Measurements from ENCODE around the gene USP19. TPM values are rescaled to one million over a fixed set of nuclear protein-coding genes. Genes with fewer than 3 reads are reported as not detected.

USP19 gene
- total and polyA plus RNA-seq, 5 experiments from 2014 or later: 19.5 to 108 (median 42.2) TPM

DNA sequence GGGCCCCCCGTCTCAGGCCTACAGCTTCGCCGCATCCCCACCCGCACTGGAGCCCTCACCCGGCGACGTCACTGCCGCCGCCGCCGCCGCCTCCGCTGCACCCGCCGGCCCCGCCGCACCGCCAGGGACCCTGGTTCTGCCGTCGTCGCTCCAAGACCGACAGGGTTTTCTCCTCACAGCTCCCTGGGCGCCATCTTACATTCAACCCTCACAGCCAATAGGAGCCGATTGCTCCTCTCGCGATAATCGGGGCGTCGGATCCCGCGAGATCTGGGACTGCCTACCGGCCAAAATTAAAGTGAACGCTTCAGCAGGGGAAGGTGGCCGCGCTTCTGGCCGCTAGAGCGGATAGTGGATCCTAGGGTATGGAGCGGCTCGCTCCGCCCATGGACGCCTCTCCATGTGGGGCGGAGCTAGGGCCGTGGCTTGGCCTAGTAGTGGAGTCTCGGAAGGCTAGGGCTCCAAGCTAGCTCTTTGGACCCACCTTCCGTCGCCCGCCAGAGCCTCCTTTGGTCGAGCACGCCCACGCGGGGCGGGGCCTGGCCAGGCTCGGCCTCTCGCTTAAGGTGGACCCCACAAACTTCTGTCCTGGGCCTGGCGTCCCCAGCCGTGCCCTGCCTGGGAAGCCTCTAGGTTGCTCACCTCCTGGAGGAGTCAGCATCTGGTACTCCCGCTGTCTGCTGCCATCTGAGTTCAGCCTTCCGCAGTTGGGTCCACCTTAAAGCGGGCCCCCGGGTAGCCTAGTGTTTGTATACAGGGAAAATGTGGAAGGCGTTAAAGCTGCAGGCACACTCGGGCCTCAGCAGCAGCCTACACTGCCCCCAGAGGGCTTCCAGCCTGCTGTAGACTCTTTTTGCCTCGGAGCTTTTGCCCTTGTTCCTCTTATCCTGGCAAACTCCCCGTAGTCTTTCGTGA lies 26.5 kb downstream of the USP19 start, which contains the start of gene QRICH1:
QRICH1 (minus strand) TSS at position 219 of the 915 bp plus-strand sequence. CDS start 17,054 bp downstream, outside the sequence.
- peaks cover 14 to 44% (median 36%) of the 10 kb centered on the region in 4 donors for H3K4me1 Mint-ChIP-seq
- POLR2A ChIA-PET: interaction anchor here (0.6 to 4.4 kb wide), 39 partner anchors 8 to 1518 kb away, joined by 3 to 92 read pairs (median 4); partner anchors contain the start of genes ARIH2, BSN, CCDC71 and CISH
- no peaks in the 10 kb centered on the region for H3K9me3 Mint-ChIP-seq
- peaks cover 0 to 48% (median 5%) of the 10 kb centered on the region in 3 donors for H3K36me3 Mint-ChIP-seq
- ATAC-seq: peak; percentile 81 to 82
- no peaks in the 10 kb centered on the region for H3K27me3 Mint-ChIP-seq
- DNase-seq: peak; percentile 89 to 100 (median 96)
- H3K4me3 Mint-ChIP-seq: peak within 1 kb of the TSS; percentile 93 to 99 (median 98)
- H3K27ac Mint-ChIP-seq: peak within 1 kb of the TSS; percentile 94 to 99 (median 98)

DNA sequence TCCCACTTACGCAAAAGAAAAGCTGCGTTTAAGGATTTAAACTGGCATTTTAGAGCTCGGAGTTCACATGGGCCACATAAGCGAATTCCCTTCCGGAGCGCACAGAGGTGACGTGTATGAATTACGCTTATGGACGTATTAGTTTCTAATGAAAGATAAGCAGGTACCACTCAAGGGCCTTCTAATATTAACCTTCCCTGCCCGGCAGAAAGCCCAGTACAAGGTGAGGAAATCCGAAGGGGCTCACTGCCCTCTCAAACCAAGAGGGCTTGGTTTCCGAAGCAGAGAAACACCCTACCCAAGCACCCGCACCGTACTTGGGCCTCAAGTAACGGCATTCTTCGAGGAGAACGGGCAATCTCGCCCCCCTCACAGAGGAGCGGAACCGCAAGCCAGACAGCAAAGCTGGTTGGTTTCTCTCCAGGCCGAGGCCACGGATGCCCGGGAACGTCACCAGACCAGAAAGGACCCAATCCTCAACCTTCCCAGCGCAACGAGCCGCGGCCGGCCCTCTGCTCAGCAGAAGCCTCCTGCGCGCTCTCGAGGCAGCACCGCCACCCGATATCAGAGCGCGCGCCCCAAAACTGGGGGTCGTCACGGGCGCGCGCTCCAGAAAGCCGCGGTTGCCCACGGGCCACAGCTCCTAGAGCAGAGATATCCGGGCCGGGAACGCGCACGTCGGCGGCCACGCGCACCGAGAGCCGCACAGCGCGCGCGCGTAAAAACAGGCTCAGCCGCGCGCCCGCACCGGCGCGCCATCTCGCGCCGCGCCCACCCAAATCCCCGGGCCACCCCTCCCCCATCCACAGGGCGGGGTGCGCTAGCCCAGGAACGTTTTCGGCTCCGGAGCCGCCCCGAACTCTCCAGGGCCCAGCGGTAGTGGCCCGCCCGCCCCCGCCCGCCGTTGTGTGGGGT lies 27.4 kb downstream of the USP19 start:
- H3K4me1 Mint-ChIP-seq: peaks cover 14 to 50% (median 41%) of the 10 kb centered on the region in 4 donors
- peak overlapping the region; percentile 87 to 99 (median 94) for H3K4me3 Mint-ChIP-seq
- H3K9me3 Mint-ChIP-seq: no peaks in the 10 kb centered on the region
- H3K36me3 Mint-ChIP-seq: peaks cover 0 to 43% (median 5%) of the 10 kb centered on the region in 3 donors
- DNase-seq (peak; percentile 75 to 91 (median 84)), ATAC-seq (peak; percentile 39 to 48)
- H3K27me3 Mint-ChIP-seq: no peaks in the 10 kb centered on the region
- H3K27ac Mint-ChIP-seq: peak overlapping the region; percentile 81 to 99 (median 94)
- POLR2A ChIA-PET: interaction anchor here (0.5 to 4.4 kb wide), 40 partner anchors 9 to 1519 kb away, joined by 3 to 92 read pairs (median 5); partner anchors contain the start of genes ARIH2, BSN, CCDC71 and CISH

DNA sequence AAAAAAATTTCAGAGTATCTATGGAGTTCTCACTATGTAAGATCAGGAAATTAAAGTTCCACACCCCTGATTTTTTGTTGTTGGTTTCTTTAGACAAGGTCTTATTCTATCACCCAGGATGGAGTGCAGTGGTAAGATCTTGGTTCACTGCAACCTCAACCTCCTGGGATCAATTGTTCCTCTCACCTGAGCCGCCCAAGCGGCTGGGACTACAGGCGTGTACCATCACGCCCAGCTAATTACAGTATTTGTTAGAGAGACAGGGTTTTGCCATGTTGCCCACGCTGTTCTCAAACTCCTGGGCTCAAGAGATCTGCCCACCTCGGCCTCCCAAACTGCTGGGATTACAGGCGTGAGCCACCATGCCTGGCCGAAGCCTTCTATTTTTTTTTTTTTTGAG lies 39.2 kb downstream of the USP19 start:
- Mint-ChIP-seq H3K4me3 (no peak overlapping the region), H3K27me3 (no peaks in the 10 kb centered on the region), H3K27ac (peak overlapping the region in 2 of 10 donors; percentile 41 to 61), H3K9me3 (no peaks in the 10 kb centered on the region), H3K4me1 (peaks cover 6 to 45% (median 19%) of the 10 kb centered on the region in 4 donors), H3K36me3 (peaks cover 0 to 47% (median 0%) of the 10 kb centered on the region in 3 donors)
- ATAC-seq (no peak), DNase-seq (no peak)
- POLR2A ChIA-PET: interaction anchor here (0.9 kb wide), 1 partner anchor 11 kb away, joined by 5 read pairs; no protein-coding TSS in a partner anchor

DNA sequence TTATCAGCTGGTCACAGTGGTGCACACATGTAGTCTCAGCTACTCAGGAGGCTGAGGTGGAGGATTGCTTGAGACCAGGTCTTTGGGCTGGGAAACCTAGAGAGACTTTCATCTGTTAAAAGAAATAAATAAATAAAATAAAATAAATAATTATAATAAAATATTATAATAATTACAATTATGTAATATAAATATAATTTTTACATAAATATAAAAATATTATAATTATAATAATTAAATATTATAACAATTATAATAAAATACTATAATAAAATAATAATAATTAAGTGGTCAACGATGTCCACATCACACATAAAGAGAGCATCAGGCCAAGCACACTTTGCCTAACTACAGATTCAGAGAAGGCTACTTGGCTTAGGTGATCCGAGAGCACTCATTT lies 41.4 kb downstream of the USP19 start:
- no peak overlapping the region for H3K4me3 Mint-ChIP-seq
- POLR2A ChIA-PET: interaction anchor here (0.7 kb wide), 1 partner anchor 74 kb away, joined by 3 read pairs; no protein-coding TSS in a partner anchor

DNA sequence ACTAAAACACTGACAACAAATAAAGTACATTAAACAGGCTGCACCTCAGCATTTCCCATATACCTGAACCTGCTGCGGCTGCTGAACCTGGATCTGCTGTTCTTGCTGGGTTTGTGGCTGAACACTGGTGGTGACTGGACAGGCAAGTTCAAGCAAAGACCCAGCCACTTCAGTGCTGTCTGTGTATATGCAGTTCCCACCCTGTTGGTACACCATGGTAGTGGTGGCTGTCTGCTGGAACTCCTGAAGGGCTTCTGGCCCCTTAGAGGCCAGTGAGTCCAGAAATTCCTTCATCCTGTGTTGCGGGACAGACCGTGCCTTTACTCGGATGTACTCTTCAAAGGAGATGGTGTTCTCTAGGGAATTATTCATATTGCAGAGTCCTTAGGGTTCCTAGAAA lies 44.0 kb downstream of the USP19 start:
- no peak overlapping the region for H3K4me3 Mint-ChIP-seq
- H3K36me3 Mint-ChIP-seq: peaks cover 0 to 76% (median 4%) of the 10 kb centered on the region in 3 donors
- H3K4me1 Mint-ChIP-seq: peaks cover 6 to 39% (median 11%) of the 10 kb centered on the region in 4 donors
- POLR2A ChIA-PET: no interaction called here
- no peaks in the 10 kb centered on the region for H3K9me3 Mint-ChIP-seq
- H3K27ac Mint-ChIP-seq: peak overlapping the region in 2 of 10 donors; percentile 39 to 65
- ATAC-seq (no peak), DNase-seq (no peak)
- H3K27me3 Mint-ChIP-seq: no peaks in the 10 kb centered on the region

More for the DNA sequence above, 41.4 kb downstream of the USP19 start:
- H3K4me1 Mint-ChIP-seq: peaks cover 6 to 35% (median 16%) of the 10 kb centered on the region in 4 donors
- no peak overlapping the region for H3K27ac Mint-ChIP-seq
- ATAC-seq (no peak), DNase-seq (no peak)
- H3K36me3 Mint-ChIP-seq: peaks cover 0 to 55% (median 0%) of the 10 kb centered on the region in 3 donors
- no peaks in the 10 kb centered on the region for H3K9me3 Mint-ChIP-seq
- H3K27me3 Mint-ChIP-seq: no peaks in the 10 kb centered on the region

DNA sequence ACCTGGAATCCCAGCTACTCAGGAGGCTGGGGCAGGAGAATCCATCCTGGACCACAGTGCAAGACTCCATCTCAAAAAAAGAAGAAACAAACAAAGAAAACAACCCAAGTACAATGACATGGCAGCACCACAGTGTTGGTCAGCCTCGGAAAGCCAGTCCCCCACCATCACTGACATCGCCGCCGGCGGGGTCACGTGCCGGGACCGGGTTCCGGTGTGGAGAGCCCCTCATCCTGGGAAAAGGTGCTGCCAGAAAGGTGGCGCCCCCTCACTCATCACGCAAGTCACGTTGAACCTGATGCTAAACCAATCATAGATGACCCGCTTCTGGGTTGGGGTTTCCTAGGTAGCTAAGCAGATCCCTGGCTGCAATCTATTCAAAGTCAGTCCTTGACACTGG lies 44.5 kb downstream of the USP19 start:
- H3K36me3 Mint-ChIP-seq: peaks cover 0 to 82% (median 4%) of the 10 kb centered on the region in 3 donors
- no peaks in the 10 kb centered on the region for H3K9me3 Mint-ChIP-seq
- no peak overlapping the region for H3K27ac Mint-ChIP-seq
- H3K4me1 Mint-ChIP-seq: peaks cover 4 to 36% (median 9%) of the 10 kb centered on the region in 4 donors
- no peaks in the 10 kb centered on the region for H3K27me3 Mint-ChIP-seq
- DNase-seq: no peak
- POLR2A ChIA-PET: no interaction called here
- ATAC-seq: no peak
- no peak overlapping the region for H3K4me3 Mint-ChIP-seq

Small RNA genes within 50 kb of the gene (microRNA-seq; reads per million reads assigned to microRNA genes)
- not detected for gene MIR6890 (ENCODE audit: borderline microRNAs expressed)

Other genes with a start within 250 kb of the USP19 start
- gene SLC25A20, start 221.9 kb downstream of the USP19 start, total RNA-seq: 10 to 100 TPM; 10.5 to 12.5 TPM
- 10 to 100 TPM; 13.7 to 44.6 (median 19.4) TPM for gene SLC25A20, start 221.9 kb downstream of the USP19 start, polyA plus RNA-seq
- gene ARIH2, start 202.0 kb downstream of the USP19 start, total RNA-seq: 100 to 1,000 TPM; 162 to 167 TPM
- 100 to 1,000 TPM in 2 of 3 donors, 10 to 100 TPM in 1; 92.7 to 119 (median 101) TPM for gene ARIH2, start 202.0 kb downstream of the USP19 start, polyA plus RNA-seq
- 10 to 100 TPM; 57.0 to 62.5 TPM for gene P4HTM, start 130.6 kb downstream of the USP19 start, total RNA-seq
- gene P4HTM, start 130.6 kb downstream of the USP19 start, polyA plus RNA-seq: 10 to 100 TPM; 20.3 to 23.3 (median 22.9) TPM
- 100 to 1,000 TPM; 332 to 351 TPM for gene WDR6, start 113.4 kb downstream of the USP19 start, total RNA-seq
- 100 to 1,000 TPM in 2 of 3 donors, 10 to 100 TPM in 1; 96.3 to 126 (median 111) TPM for gene WDR6, start 113.4 kb downstream of the USP19 start, polyA plus RNA-seq
- gene DALRD3, start 102.2 kb downstream of the USP19 start, total RNA-seq: 10 to 100 TPM; 23.9 to 24.2 TPM
- gene DALRD3, start 102.2 kb downstream of the USP19 start, polyA plus RNA-seq: 10 to 100 TPM; 20.8 to 21.9 (median 21.8) TPM
- gene NDUFAF3, start 98.7 kb downstream of the USP19 start, total RNA-seq: 10 to 100 TPM; 87.1 to 89.2 TPM
- 100 to 1,000 TPM; 140 to 226 (median 202) TPM for gene NDUFAF3, start 98.7 kb downstream of the USP19 start, polyA plus RNA-seq
- 100 to 1,000 TPM; 121 to 129 TPM for gene IMPDH2, start 91.4 kb downstream of the USP19 start, total RNA-seq
- 100 to 1,000 TPM in 2 of 3 donors, 10 to 100 TPM in 1; 97.3 to 121 (median 118) TPM for gene IMPDH2, start 91.4 kb downstream of the USP19 start, polyA plus RNA-seq
- gene QRICH1, start 26.8 kb downstream of the USP19 start, total RNA-seq: 100 to 1,000 TPM; 194 to 196 TPM
- 10 to 100 TPM; 13.6 to 23.6 (median 21.1) TPM for gene QRICH1, start 26.8 kb downstream of the USP19 start, polyA plus RNA-seq
- gene QARS1, start 16.1 kb downstream of the USP19 start, total RNA-seq: 100 to 1,000 TPM; 230 to 246 TPM
- 100 to 1,000 TPM in 1 of 3 donors, 10 to 100 TPM in 2; 89.1 to 125 (median 94.8) TPM for gene QARS1, start 16.1 kb downstream of the USP19 start, polyA plus RNA-seq
- gene LAMB2, start 12.2 kb upstream of the USP19 start, total RNA-seq: 1 to 10 TPM; 1.0 to 1.2 TPM
- gene LAMB2, start 12.2 kb upstream of the USP19 start, polyA plus RNA-seq: not detected
- 10 to 100 TPM; 44.0 to 44.7 TPM for gene CCDC71, start 45.5 kb upstream of the USP19 start, total RNA-seq
- gene CCDC71, start 45.5 kb upstream of the USP19 start, polyA plus RNA-seq: 1 to 10 TPM; 1.6 to 2.0 (median 1.8) TPM
- gene KLHDC8B, start 50.8 kb upstream of the USP19 start, total RNA-seq: 1 to 10 TPM; 7.0 to 7.1 TPM
- gene KLHDC8B, start 50.8 kb upstream of the USP19 start, polyA plus RNA-seq: 1 to 10 TPM; 3.6 to 4.9 (median 4.2) TPM
- gene C3orf62, start 156.4 kb upstream of the USP19 start, total RNA-seq: 10 to 100 TPM; 11.6 to 12.1 TPM
- gene C3orf62, start 156.4 kb upstream of the USP19 start, polyA plus RNA-seq: 1 to 10 TPM in 1 of 3 donors, under 1 TPM in 2; 0.73 to 1.4 (median 0.75) TPM
- 100 to 1,000 TPM; 108 to 118 TPM for gene USP4, start 219.2 kb upstream of the USP19 start, total RNA-seq
- gene USP4, start 219.2 kb upstream of the USP19 start, polyA plus RNA-seq: 10 to 100 TPM; 49.6 to 69.1 (median 50.6) TPM
- 10 to 100 TPM; 73.6 to 83.7 TPM for gene GPX1, start 237.5 kb upstream of the USP19 start, total RNA-seq
- gene GPX1, start 237.5 kb upstream of the USP19 start, polyA plus RNA-seq: 100 to 1,000 TPM; 149 to 249 (median 224) TPM

Measured in naive thymus-derived CD8-positive, alpha-beta T cell (primary cell).